Naive B cell (primary cell): Measurements from ENCODE around the gene LDLRAD3. TPM values are rescaled to one million over a fixed set of nuclear protein-coding genes. Genes with fewer than 3 reads are reported as not detected.

Experiments
- ATAC-seq, 2 donors: fragments of 150-1000 bp; cut with Tn5 transposase; 2 replicates each; pipeline ENCODE4 v1.10.0; 2021; ENCODE audit warnings: low read depth in 2 of 2, mild to moderate bottlenecking in 2 of 2, moderate library complexity in 2 of 2
- DNase-seq: peaks from one replicate; pipeline ENCODE4 v3.0.0; 2022
- H3K27ac Mint-ChIP-seq, 6 donors: one replicate each; pipeline ENCODE4 v1.8.0; 2020 to 2022; ENCODE audit warnings: mild to moderate bottlenecking in 6 of 6, mixed read lengths in 6 of 6, moderate library complexity in 5 of 6, inconsistent platforms in 2 of 6
- H3K27me3 Mint-ChIP-seq, 3 donors: one replicate each; pipeline ENCODE4 v1.8.0; 2021 to 2022; ENCODE audit warnings: mixed read lengths in 3 of 3, mild to moderate bottlenecking in 1 of 3
- H3K36me3 Mint-ChIP-seq, 2 donors: one replicate each; pipeline ENCODE4 v1.8.0; 2020 to 2022; ENCODE audit warnings: mixed read lengths in 2 of 2, inconsistent platforms in 1 of 2, mild to moderate bottlenecking in 1 of 2
- H3K4me1 Mint-ChIP-seq, 3 donors: one replicate each; pipeline ENCODE4 v1.8.0; 2020 to 2022; ENCODE audit warnings: mixed read lengths in 3 of 3, inconsistent platforms in 1 of 3, mild to moderate bottlenecking in 1 of 3, moderate library complexity in 1 of 3
- H3K4me3 Mint-ChIP-seq, 8 donors: one replicate each; pipeline ENCODE4 v1.8.0; 2020 to 2022; ENCODE audit warnings: mild to moderate bottlenecking in 8 of 8, mixed read lengths in 8 of 8, moderate library complexity in 8 of 8, inconsistent platforms in 2 of 8
- H3K9me3 Mint-ChIP-seq, 7 donors: one replicate each; pipeline ENCODE4 v1.8.0; 2020 to 2022; ENCODE audit warnings: mixed read lengths in 7 of 7, mild to moderate bottlenecking in 5 of 7, inconsistent platforms in 2 of 7, moderate library complexity in 1 of 7
- polyA plus RNA-seq, 6 donors: library from polyadenylated mRNA; unstranded; fragments of 300-500 nt; fragmentation: Illumina TruSeq; gene quantifications; one replicate each; pipeline ENCODE4 v1.2.3, GENCODE V29; 2021; ENCODE audit warnings: low read depth in 6 of 6

Gene LDLRAD3
- polyA plus RNA-seq, 6 donors from 2014 or later = 0.17 to 0.27 TPM; not detected in 4

DNA sequence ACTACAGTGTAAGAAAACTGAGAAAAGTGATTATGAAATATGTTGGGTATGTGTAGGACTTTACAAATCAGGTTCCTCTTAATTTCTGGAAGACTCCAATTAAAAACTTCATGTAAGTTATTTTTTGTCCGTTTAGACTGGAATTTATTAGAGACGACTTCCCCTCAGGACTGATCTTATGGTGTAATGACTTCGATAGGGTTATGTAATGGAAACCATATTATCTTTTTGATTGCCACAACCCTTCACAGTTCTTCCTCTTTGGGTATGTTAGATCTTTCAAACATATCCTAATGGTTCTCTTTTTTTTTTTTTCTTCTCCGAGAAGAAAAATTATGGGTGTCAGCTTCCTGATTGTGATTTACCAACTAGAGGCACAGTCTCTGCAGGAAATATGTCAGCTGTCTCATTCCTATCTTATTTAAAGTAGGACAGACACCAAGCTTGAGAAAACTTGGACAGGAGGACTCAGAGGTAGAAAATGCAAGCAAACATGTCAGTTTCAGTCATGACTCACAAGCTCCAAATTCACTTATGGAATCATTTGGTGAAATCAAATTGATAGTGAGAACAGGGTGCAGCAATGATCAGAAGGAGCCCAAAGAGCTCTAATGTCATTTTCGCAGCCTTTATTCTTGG is 11.1 kb upstream of the LDLRAD3 start:
- Mint-ChIP-seq H3K4me3 (no peak overlapping the region), H3K27ac (no peak overlapping the region), H3K27me3 (peaks cover 26 to 52% (median 31%) of the 10 kb centered on the region in 3 donors), H3K36me3 (no peaks in the 10 kb centered on the region), H3K9me3 (peaks cover 0 to 6% (median 0%) of the 10 kb centered on the region in 7 donors), H3K4me1 (no peaks in the 10 kb centered on the region)
- ATAC-seq (no peak), DNase-seq (no peak)

DNA sequence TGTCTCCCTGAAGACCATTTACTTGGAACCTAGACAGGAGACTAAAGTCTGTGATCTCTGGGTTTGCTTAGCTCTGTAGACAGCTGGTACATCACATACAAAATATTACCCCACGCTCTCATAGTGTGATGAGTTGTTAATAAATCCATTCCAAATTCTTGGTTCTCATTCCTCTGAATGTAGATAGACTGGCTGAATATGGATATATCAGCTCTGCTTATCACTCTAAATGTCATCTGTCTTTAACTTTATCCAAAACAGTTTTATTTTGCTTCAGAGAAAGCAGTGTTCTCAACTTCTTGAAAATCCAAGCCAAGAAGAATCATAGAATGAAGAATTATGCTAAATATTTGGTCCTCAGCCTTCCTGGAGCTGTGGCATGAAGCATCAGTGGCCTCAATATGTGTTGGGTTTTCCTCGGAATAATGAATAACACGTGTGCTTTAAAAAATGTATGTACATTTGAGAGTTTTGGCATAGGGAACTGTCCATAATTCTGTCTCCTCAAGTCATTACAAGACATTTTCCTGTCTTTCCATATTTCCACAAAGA is 10.5 kb upstream of the LDLRAD3 start:
- Mint-ChIP-seq H3K27ac (no peak overlapping the region), H3K4me3 (no peak overlapping the region), H3K9me3 (peaks cover 0 to 6% (median 0%) of the 10 kb centered on the region in 7 donors), H3K27me3 (peaks cover 26 to 53% (median 31%) of the 10 kb centered on the region in 3 donors), H3K4me1 (no peaks in the 10 kb centered on the region), H3K36me3 (no peaks in the 10 kb centered on the region)
- DNase-seq (no peak), ATAC-seq (no peak)

DNA sequence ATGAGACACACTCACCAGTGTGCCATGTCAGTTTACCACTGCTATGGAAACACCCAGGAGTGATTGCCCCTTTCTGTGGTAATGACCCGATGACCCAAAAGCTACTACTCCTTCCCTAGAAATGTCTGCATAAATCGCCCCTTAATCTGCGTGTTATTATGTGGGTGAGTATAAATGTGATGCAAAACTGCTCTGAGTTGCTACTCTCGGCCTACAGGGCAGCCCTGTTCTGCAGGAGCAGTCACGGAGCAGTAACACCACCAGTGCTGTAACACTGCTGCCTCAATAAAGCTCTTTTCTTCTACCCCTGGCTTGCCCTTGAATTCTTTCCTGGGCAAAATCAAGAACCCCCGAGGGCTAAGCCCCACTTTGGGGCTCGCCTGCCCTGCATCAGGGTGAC is 9.6 kb upstream of the LDLRAD3 start:
- no peaks in the 10 kb centered on the region for H3K36me3 Mint-ChIP-seq
- H3K27me3 Mint-ChIP-seq = peaks cover 30 to 56% (median 33%) of the 10 kb centered on the region in 3 donors
- no peaks in the 10 kb centered on the region for H3K4me1 Mint-ChIP-seq
- H3K9me3 Mint-ChIP-seq = peaks cover 0 to 3% (median 0%) of the 10 kb centered on the region in 7 donors
- DNase-seq (no peak), ATAC-seq (no peak)
- H3K27ac Mint-ChIP-seq = no peak overlapping the region
- no peak overlapping the region for H3K4me3 Mint-ChIP-seq

DNA sequence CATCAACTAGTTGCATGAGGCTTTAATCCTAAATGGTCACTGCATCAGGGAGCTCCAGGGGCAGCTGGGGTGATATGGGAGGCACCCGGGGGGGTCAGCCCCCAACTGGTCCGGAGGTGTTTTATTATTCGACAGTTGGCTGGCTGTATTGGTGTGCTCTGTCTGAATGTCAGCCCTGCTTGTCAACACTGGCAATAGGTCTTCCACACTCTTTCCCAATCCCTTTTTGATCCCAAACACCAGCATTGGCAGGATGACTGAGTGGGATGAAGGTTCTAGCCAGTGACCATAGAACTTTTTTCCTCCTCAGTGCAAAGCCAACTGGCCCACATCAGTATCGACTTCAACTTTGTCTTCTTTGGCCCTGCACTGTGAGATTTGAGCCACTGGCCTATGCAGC is 8.9 kb upstream of the LDLRAD3 start:
- Mint-ChIP-seq H3K36me3 (no peaks in the 10 kb centered on the region), H3K27me3 (peaks cover 35 to 60% (median 40%) of the 10 kb centered on the region in 3 donors), H3K9me3 (no peaks in the 10 kb centered on the region), H3K27ac (no peak overlapping the region), H3K4me3 (no peak overlapping the region), H3K4me1 (no peaks in the 10 kb centered on the region)
- no peak for DNase-seq
- ATAC-seq = no peak

DNA sequence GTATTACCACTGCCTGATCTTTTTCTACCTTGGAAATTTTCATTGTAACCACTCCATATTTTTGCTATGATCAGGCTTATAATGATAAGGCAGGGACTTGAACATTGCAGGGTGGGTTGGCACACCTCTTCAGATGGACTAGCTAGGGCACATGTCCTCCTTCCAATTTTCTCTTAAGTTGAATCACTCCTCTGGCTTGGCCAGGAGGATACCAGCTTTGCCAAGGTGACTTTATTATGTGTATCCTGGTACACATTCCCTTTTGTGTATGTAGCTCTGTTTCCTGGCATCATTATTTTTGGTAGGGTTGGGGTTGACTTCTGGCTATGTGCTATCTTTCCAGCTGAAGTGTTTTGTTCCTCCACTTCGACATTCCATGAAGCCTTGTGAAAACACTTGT is 8.5 kb upstream of the LDLRAD3 start:
- Mint-ChIP-seq H3K36me3 (no peaks in the 10 kb centered on the region), H3K9me3 (no peaks in the 10 kb centered on the region), H3K27me3 (peaks cover 37 to 63% (median 44%) of the 10 kb centered on the region in 3 donors), H3K27ac (no peak overlapping the region), H3K4me1 (no peaks in the 10 kb centered on the region), H3K4me3 (no peak overlapping the region)
- ATAC-seq (no peak), DNase-seq (no peak)

DNA sequence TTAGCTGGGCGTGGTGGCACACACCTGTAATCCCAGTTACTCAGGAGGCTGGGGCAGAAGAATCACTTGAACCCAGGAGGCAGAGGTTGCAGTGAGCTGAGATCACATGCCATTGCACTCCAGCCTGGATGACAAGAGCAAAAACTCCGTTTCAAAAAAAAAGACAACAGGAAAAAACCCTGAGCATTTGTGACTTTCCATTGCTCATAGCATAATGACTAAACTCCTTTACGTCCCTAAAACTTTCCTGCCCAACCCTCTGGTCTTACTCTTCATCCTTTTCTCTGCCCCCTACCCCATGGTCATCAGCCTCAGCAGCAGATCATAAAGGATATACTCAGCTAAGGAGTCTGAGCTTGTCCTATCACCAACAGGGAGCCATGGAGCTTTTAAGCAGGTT is 6.8 kb upstream of the LDLRAD3 start:
- Mint-ChIP-seq H3K36me3 (no peaks in the 10 kb centered on the region), H3K4me3 (no peak overlapping the region), H3K27me3 (peaks cover 49 to 62% (median 50%) of the 10 kb centered on the region in 3 donors), H3K4me1 (no peaks in the 10 kb centered on the region), H3K27ac (no peak overlapping the region), H3K9me3 (no peaks in the 10 kb centered on the region)
- ATAC-seq = no peak
- no peak for DNase-seq

DNA sequence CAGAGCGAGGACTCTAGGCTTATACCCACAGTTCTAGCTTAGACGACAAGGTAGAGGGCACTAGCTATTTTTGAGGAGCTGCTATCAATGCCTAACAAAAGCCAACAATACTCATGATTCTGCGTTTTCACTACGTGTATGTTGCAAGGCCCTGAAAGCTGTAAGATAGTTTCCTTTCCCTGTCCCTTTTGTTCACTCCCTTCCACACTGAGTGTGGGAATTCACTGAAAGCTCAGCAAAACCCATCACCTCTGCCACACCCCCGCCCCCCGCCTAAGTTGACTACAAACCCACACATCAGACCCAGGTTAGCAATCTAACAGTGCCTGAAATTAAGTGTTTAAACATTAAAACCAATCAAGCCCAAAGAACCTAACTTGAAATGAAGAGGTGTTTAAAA is 6.2 kb upstream of the LDLRAD3 start:
- Mint-ChIP-seq H3K27ac (no peak overlapping the region), H3K9me3 (no peaks in the 10 kb centered on the region), H3K4me1 (no peaks in the 10 kb centered on the region), H3K4me3 (no peak overlapping the region), H3K27me3 (peaks cover 53 to 66% (median 55%) of the 10 kb centered on the region in 3 donors), H3K36me3 (no peaks in the 10 kb centered on the region)
- DNase-seq = no peak
- ATAC-seq = no peak

DNA sequence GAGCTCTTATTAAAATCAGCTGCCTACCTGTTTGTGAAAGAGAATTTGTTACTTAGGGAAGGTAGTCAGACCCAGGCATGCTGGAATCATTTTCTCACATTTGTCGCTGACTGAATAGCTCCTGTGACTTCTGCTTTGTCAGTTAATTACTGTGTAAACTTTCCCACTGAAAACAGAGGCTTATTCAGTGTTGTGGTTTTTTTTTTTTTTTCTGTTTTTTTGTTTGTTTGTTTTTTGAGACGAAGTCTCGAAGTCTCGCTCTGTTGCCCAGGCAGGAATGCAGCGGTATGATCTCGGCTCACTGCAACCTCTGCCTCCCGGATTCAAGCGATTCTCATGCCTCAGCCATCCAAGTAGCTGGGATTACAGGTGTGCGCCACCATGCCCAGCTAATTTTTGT is 5.6 kb upstream of the LDLRAD3 start:
- Mint-ChIP-seq H3K27me3 (peaks cover 56 to 71% (median 58%) of the 10 kb centered on the region in 3 donors), H3K9me3 (no peaks in the 10 kb centered on the region), H3K4me3 (no peak overlapping the region), H3K36me3 (peaks cover 0 to under 1% of the 10 kb centered on the region in 2 donors), H3K27ac (no peak overlapping the region), H3K4me1 (peaks cover 0 to 3% (median 1%) of the 10 kb centered on the region in 3 donors)
- DNase-seq (no peak), ATAC-seq (no peak)

DNA sequence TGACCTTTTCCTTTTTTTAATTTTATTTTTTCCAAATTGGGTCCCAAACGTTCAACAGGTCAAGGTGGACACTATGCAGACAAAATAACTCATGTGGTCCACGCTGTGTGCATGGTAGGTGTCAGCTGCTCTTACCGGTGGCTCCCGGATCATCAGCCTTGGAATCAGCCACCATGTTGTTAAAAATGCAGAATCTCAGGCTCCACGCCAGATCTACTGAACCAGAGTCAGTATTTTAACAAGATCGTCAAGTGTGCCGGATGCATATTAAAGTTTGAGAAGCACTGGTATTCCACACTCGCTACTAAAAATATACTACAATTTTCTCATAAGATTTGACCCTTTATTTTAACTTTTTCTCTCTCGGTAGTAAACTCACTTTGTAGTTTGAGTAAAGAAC is 553 bp upstream of the LDLRAD3 start:
- ATAC-seq (no peak), DNase-seq (no peak)
- Mint-ChIP-seq H3K4me3 (peak overlapping the region; percentile 81 to 94 (median 90)), H3K27me3 (peaks cover 59 to 65% (median 63%) of the 10 kb centered on the region in 3 donors), H3K36me3 (peaks cover 0 to 8% of the 10 kb centered on the region in 2 donors), H3K9me3 (no peaks in the 10 kb centered on the region), H3K4me1 (peaks cover 4 to 19% (median 11%) of the 10 kb centered on the region in 3 donors), H3K27ac (peak overlapping the region in 1 of 6 donors; percentile 51)

DNA sequence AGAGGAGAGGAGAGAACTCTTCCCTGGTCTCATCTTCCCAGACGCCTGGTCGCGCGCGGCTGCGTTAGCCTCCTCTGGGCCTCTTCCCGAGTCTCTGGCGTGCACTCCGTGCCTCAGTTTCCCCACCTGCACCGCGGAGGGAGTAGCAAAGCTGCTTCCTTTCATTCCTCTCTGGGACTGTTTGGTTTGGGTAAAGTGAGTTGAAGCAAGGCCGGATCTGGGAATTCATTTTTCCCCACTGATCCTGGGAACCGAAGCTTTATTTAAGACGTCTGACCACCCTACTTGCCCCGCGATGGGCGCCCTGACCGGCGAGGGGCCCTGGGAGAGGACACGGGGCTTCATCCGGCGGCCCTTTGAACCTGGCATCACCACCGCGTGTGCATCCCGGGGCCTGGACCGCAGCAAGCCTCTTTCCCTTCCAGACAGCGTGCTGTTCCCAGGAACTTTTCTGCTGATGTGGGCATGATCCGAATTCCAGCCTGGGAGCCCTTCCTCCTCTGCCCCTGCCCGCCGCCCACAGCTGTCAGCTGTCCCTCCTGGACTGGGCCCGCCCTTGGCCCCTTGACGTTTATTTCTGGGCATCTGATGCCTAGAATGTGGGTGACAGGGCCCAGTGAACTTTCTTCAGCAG is 758 bp downstream of the LDLRAD3 start:
- peak overlapping the region in 2 of 6 donors; percentile 65 to 69 for H3K27ac Mint-ChIP-seq
- ATAC-seq (no peak), DNase-seq (no peak)
- peaks cover 0 to 8% of the 10 kb centered on the region in 2 donors for H3K36me3 Mint-ChIP-seq
- H3K9me3 Mint-ChIP-seq = no peaks in the 10 kb centered on the region
- peak overlapping the region; percentile 58 to 93 (median 84) for H3K4me3 Mint-ChIP-seq
- peaks cover 4 to 19% (median 11%) of the 10 kb centered on the region in 3 donors for H3K4me1 Mint-ChIP-seq
- peaks cover 58 to 65% (median 60%) of the 10 kb centered on the region in 3 donors for H3K27me3 Mint-ChIP-seq

DNA sequence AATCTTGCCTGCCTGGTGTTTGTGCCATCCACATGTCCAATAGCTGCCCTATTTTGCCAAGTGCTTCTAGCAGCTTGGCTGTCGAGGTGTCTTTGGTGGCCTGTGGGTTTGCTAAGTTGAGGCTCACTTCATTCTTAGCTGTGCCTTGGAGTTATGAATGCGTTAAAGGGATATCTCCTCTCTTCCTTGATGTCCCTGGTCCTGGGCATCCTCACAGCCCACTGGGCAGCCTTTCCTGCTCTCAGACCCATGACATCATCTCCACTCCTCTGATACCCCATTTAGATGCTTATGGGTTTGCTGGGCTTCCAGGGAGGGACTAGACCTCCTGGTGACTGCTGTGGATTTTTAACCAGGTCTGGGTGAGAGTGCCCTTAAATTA is 1.3 kb downstream of the LDLRAD3 start:
- no peak for ATAC-seq
- Mint-ChIP-seq H3K27ac (peak overlapping the region in 2 of 6 donors; percentile 65 to 69), H3K27me3 (peaks cover 56 to 63% (median 60%) of the 10 kb centered on the region in 3 donors), H3K4me1 (peaks cover 4 to 19% (median 11%) of the 10 kb centered on the region in 3 donors), H3K36me3 (peaks cover 0 to 8% of the 10 kb centered on the region in 2 donors), H3K4me3 (peak overlapping the region; percentile 58 to 93 (median 84)), H3K9me3 (no peaks in the 10 kb centered on the region)
- DNase-seq = no peak

DNA sequence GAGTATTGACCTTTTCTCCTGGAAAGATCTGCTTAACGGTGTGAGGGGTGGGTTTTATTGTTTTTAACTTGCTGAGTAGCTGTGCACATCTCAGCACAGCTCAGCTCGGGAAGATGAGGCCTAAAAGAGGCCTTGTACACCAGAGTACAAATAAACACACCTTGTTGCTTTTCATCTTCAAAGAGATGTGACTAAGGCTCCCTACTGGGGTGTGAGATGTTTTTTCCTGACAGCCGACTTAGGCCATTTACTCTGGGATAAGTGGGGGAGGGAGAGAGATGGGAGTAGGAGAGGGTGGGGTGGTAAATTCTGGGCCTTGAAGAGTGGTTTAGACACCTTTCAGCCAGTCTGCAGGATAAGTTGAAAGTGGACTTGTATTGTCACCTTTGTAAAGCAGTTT is 2.9 kb downstream of the LDLRAD3 start:
- peaks cover 0 to 8% of the 10 kb centered on the region in 2 donors for H3K36me3 Mint-ChIP-seq
- H3K4me3 Mint-ChIP-seq = no peak overlapping the region
- no peak for DNase-seq
- peaks cover 52 to 72% (median 56%) of the 10 kb centered on the region in 3 donors for H3K27me3 Mint-ChIP-seq
- ATAC-seq = no peak
- no peak overlapping the region for H3K27ac Mint-ChIP-seq
- H3K4me1 Mint-ChIP-seq = peaks cover 4 to 19% (median 11%) of the 10 kb centered on the region in 3 donors
- H3K9me3 Mint-ChIP-seq = no peaks in the 10 kb centered on the region

DNA sequence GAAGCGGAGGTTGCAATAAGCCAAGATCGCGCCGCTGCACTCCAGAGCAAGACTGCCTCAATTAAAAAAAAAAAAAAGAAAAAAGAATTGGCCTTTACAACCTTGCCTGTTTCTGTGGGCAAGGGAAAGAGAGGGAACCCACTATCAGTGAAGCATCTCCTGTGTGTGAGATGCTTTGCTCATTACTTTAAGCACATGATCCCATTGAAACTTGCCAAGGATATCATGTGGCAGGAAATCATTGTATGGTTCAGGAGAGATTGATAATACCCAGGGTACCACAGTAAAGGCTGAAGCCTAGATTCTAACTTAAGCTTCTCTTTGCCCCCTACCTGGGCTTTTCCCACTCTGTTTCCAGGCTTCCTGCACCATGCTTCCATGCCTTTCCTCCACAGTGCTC is 3.6 kb downstream of the LDLRAD3 start:
- peaks cover 4 to 19% (median 11%) of the 10 kb centered on the region in 3 donors for H3K4me1 Mint-ChIP-seq
- H3K9me3 Mint-ChIP-seq = no peaks in the 10 kb centered on the region
- peaks cover 45 to 72% (median 56%) of the 10 kb centered on the region in 3 donors for H3K27me3 Mint-ChIP-seq
- ATAC-seq (no peak), DNase-seq (no peak)
- peak overlapping the region in 1 of 6 donors; percentile 18 for H3K27ac Mint-ChIP-seq
- H3K36me3 Mint-ChIP-seq = peaks cover 0 to 8% of the 10 kb centered on the region in 2 donors
- peak overlapping the region in 1 of 8 donors; percentile 54 for H3K4me3 Mint-ChIP-seq

DNA sequence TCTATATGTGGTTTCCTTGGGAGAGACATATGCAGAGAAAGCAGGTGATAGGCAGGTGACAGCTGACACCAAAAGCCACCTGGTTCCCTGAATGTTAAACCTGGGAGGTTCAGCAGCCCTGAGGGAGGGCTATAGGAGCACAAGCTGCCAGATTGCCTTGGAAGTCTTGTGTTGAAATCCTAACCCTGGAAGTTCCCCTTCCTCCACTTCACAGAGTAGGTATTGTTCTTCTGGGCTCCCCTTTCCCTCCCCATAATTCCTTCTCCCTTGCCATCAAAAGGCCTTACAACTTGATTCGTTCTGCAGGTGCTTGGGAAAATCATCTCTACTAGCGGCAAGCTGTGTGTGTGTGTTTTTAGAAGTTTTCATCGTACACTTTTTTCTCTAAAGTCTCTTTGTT is 5.4 kb downstream of the LDLRAD3 start:
- Mint-ChIP-seq H3K27ac (no peak overlapping the region), H3K36me3 (no peaks in the 10 kb centered on the region), H3K27me3 (peaks cover 29 to 56% (median 46%) of the 10 kb centered on the region in 3 donors), H3K9me3 (no peaks in the 10 kb centered on the region), H3K4me3 (no peak overlapping the region), H3K4me1 (peaks cover 3 to 11% (median 4%) of the 10 kb centered on the region in 3 donors)
- no peak for ATAC-seq
- no peak for DNase-seq
